Measurements from ENCODE around the gene ARHGAP25. TPM values are rescaled to one million over a fixed set of nuclear protein-coding genes. Genes with fewer than 3 reads are reported as not detected.

ARHGAP25 gene
- total and polyA plus RNA-seq, 2 donors (not counting 1 experiment from before 2014, with no cell fraction given) = 2.7 to 5.8 TPM

DNA sequence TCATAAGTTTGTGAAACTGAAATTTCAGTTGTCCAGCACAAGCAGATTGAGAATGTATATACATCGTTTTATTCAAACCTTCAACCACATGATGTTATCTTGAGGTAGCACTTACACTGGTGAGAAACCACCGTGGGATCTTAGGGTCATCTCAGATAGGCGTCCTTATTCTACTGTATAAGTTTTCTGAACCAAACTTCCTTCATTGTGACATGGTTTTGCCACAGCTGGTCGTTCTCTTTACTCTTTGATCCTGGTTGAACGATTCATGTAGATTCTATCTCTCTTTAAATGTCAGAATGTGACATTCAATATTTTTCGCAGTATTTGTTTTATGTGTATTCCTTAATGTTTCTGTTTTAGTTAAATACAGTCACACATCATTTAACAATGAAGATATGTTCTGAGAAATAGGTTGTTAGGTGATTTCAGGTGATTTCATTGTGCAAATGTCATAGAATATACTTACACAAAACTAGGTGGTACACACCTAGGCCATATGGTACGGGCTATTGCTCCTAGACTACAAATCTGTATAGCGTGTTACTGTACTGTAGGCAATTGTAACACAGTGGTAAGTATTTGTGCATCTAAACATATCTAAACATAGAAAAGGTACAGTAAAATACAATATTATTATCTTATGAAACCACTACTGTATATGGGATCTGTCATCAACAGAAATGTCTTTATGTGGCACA lies 17.9 kb upstream of the ARHGAP25 start:
- Histone ChIP-seq H4K20me1 (ENCODE audit: control insufficient read depth, extremely low read depth, insufficient read depth, low read length) (no peaks in the 10 kb centered on the region), H3K4me1 (ENCODE audit: control insufficient read depth, extremely low read depth, insufficient read depth, low read length) (no peaks in the 10 kb centered on the region), H3K27ac (ENCODE audit: insufficient read depth, low read length) (no peak overlapping the region), H3K4me3 (replicated peaks in 1 of 4; ENCODE audit: control extremely low read depth in 1 of 4, insufficient read depth in 1 of 4, low read depth in 3 of 4, low read length in 4 of 4) (no peak overlapping the region), H2AFZ (ENCODE audit: low read length) (no peak overlapping the region), H3K9ac (ENCODE audit: insufficient read depth, low read length) (no peak overlapping the region), H3K27me3 (ENCODE audit: control insufficient read depth, insufficient read depth, low read length) (no peaks in the 10 kb centered on the region), H3K79me2 (ENCODE audit: control insufficient read depth, insufficient read depth, low read length) (no peaks in the 10 kb centered on the region), H3K9me3 (ENCODE audit: control insufficient read depth, insufficient read depth, low read depth, low read length) (no peaks in the 10 kb centered on the region), H3K4me2 (ENCODE audit: extremely low read depth, insufficient read depth, low read length) (no peak overlapping the region), H3K36me3 (ENCODE audit: control insufficient read depth, insufficient read depth, low read length) (no peaks in the 10 kb centered on the region)
- no peak for DNase-seq (ENCODE audit: low read depth in 2 of 2)
- TF ChIP-seq EZH2 (IDR thresholded peaks at IDR 0.05; ENCODE audit: low read length, missing control alignments) = no peak
- TF ChIP-seq, protein P1, sequence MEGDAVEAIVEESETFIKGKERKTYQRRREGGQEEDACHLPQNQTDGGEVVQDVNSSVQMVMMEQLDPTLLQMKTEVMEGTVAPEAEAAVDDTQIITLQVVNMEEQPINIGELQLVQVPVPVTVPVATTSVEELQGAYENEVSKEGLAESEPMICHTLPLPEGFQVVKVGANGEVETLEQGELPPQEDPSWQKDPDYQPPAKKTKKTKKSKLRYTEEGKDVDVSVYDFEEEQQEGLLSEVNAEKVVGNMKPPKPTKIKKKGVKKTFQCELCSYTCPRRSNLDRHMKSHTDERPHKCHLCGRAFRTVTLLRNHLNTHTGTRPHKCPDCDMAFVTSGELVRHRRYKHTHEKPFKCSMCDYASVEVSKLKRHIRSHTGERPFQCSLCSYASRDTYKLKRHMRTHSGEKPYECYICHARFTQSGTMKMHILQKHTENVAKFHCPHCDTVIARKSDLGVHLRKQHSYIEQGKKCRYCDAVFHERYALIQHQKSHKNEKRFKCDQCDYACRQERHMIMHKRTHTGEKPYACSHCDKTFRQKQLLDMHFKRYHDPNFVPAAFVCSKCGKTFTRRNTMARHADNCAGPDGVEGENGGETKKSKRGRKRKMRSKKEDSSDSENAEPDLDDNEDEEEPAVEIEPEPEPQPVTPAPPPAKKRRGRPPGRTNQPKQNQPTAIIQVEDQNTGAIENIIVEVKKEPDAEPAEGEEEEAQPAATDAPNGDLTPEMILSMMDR (conservative IDR thresholded peaks at IDR 0.05 in 1 of 2, IDR thresholded peaks at IDR 0.05 in 1 of 2; ENCODE audit: low read depth in 1 of 2, low read length in 2 of 2) = no peak

GRCh38 chr2:68717305-68717661 lies 17.3 kb upstream of the ARHGAP25 start:
- DNase-seq (ENCODE audit: low read depth in 2 of 2) = no peak
- Histone ChIP-seq H3K9ac (ENCODE audit: insufficient read depth, low read length) (no peak overlapping the region), H3K27ac (ENCODE audit: insufficient read depth, low read length) (no peak overlapping the region), H3K27me3 (ENCODE audit: control insufficient read depth, insufficient read depth, low read length) (no peaks in the 10 kb centered on the region), H3K9me3 (ENCODE audit: control insufficient read depth, insufficient read depth, low read depth, low read length) (no peaks in the 10 kb centered on the region), H3K4me3 (replicated peaks in 1 of 4; ENCODE audit: control extremely low read depth in 1 of 4, insufficient read depth in 1 of 4, low read depth in 3 of 4, low read length in 4 of 4) (no peak overlapping the region), H3K4me2 (ENCODE audit: extremely low read depth, insufficient read depth, low read length) (no peak overlapping the region), H3K79me2 (ENCODE audit: control insufficient read depth, insufficient read depth, low read length) (no peaks in the 10 kb centered on the region), H4K20me1 (ENCODE audit: control insufficient read depth, extremely low read depth, insufficient read depth, low read length) (no peaks in the 10 kb centered on the region), H2AFZ (ENCODE audit: low read length) (no peak overlapping the region), H3K36me3 (ENCODE audit: control insufficient read depth, insufficient read depth, low read length) (no peaks in the 10 kb centered on the region), H3K4me1 (ENCODE audit: control insufficient read depth, extremely low read depth, insufficient read depth, low read length) (no peaks in the 10 kb centered on the region)
- TF ChIP-seq, protein P1 (conservative IDR thresholded peaks at IDR 0.05 in 1 of 2, IDR thresholded peaks at IDR 0.05 in 1 of 2; ENCODE audit: low read depth in 1 of 2, low read length in 2 of 2) = no peak
- TF ChIP-seq EZH2 (IDR thresholded peaks at IDR 0.05; ENCODE audit: low read length, missing control alignments) = no peak

GRCh38 chr2:68719912-68720311 lies 14.7 kb upstream of the ARHGAP25 start:
- no peak overlapping the region for H3K9ac ChIP-seq (ENCODE audit: insufficient read depth, low read length)
- DNase-seq (ENCODE audit: low read depth in 2 of 2) = no peak
- H3K4me1 ChIP-seq (ENCODE audit: control insufficient read depth, extremely low read depth, insufficient read depth, low read length) = no peaks in the 10 kb centered on the region
- TF ChIP-seq, protein P1 (conservative IDR thresholded peaks at IDR 0.05 in 1 of 2, IDR thresholded peaks at IDR 0.05 in 1 of 2; ENCODE audit: low read depth in 1 of 2, low read length in 2 of 2) = no peak
- no peak for TF ChIP-seq EZH2 (IDR thresholded peaks at IDR 0.05; ENCODE audit: low read length, missing control alignments)
- no peaks in the 10 kb centered on the region for H3K79me2 ChIP-seq (ENCODE audit: control insufficient read depth, insufficient read depth, low read length)
- H3K4me3 ChIP-seq (replicated peaks in 1 of 4; ENCODE audit: control extremely low read depth in 1 of 4, insufficient read depth in 1 of 4, low read depth in 3 of 4, low read length in 4 of 4) = no peak overlapping the region
- no peak overlapping the region for H3K4me2 ChIP-seq (ENCODE audit: extremely low read depth, insufficient read depth, low read length)
- H3K36me3 ChIP-seq (ENCODE audit: control insufficient read depth, insufficient read depth, low read length) = no peaks in the 10 kb centered on the region
- H3K27me3 ChIP-seq (ENCODE audit: control insufficient read depth, insufficient read depth, low read length) = no peaks in the 10 kb centered on the region
- no peaks in the 10 kb centered on the region for H4K20me1 ChIP-seq (ENCODE audit: control insufficient read depth, extremely low read depth, insufficient read depth, low read length)
- no peak overlapping the region for H3K27ac ChIP-seq (ENCODE audit: insufficient read depth, low read length)
- no peak overlapping the region for H2AFZ ChIP-seq (ENCODE audit: low read length)
- H3K9me3 ChIP-seq (ENCODE audit: control insufficient read depth, insufficient read depth, low read depth, low read length) = no peaks in the 10 kb centered on the region

All from fibroblast of lung (primary cell).